ENCODE results near the gene MATCAP1.

MATCAP1 gene

DNA sequence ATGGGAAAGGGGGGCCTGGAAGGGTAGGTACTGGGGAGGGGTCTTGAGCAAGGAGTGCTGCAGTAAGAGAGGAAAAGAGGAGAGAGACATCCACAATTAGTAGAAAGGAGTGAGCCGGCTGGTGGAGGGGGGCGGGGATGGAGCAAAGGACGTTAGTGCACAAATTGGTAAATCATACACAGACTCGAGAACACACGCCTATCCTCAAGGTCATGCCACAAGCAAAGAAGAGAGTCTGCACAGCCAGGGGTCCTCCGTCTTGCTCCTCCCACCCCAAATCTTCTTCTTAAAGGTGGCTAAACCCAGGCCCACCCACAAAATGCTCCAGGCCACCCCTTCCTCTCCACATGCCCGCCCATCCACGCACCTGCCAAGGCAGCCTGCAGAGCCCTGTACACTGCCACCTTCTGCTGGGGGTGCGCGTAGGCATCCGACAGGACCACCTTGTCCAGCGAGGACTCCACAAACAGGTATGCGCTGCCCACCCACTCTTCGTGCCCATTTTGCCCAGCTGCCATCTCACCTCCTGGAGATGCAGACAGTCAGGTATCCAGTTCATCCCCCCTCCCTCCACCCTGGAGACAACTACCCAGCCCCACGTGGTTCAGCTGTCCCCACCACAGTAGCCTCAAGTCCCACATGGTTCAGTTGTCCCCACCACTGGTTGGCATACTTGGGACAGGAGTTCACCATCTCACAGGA, 27.5 kb downstream of the MATCAP1 start:
- no peak for DNase-seq (ENCODE audit: low spot score)

DNA sequence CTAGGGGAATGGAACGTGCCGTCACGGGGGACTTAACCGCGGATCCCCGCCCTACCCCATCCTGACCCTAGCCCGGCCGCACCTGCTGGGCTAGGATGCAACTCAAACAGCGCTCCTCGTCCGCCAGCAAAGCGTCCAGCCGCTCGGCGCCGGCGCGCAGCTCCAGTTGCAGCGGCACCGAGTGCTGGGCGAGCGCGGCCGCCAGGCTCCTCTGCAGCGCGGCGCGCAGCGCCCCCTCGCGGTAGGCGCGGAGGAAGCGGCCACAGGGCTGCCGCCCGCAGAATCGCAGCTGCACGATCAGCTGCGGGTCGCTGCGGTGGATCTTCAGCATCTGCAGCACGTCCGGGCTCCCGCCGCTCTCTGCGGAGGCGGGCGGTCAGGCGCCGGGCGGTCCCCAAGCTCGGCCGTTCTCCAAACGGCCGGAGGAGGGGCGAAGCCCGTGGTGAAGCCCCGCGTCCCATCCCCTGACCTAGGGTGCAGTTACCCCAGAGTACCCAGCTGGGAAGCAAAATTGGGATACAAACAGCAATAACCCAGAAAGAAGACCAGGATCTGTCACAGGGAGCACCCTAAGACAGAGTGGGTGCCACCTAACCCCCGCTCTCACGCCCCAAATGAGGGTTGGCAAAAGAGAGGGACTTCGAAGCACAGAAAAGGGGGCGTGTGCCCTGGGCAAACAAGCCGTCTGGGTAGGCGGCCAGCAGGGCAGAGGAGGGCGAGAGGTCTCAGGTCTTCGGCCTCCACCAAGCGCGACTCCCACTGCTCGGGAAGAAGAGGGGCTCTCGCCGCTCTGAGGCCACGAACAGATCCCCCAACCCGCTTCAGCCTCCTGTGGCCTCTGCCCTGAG, 28.2 kb downstream of the MATCAP1 start:
- peak; percentile 72 for DNase-seq (ENCODE audit: low spot score)

DNA sequence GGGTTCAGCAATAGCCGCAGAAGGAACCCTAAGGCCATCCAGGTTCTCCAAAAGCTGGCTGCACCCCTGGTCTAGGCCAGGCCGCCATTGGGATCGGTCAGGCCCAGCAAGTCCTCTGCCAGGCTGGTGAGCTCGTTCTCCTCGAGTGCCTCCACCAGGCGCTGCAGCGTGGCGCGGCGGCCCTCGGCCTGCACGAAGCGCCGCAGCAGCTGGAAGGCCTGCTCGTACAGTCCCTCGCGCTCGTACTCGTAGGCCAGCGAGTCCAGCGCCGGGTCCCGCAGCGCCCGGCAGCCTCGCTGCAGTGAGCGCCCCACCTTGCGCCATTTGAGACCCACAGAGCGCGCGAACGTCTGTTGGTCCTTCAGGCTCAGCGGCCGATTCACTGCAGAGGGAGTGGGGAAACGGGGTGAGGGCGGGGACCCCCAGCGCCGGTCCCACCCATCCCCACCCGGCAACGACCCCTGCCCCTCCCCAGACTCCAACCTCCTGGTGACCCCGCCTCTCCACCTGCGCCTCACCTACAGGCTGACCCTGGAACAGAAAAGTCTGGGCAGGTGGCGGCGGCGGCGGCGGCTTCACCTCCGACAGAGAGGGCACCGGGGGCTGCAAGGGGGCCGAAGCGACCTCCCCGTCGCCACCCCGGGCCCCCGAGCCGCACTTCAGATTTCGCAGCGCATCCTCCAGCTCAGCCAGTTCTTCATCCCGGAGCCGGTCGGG, 29.0 kb downstream of the MATCAP1 start:
- no peak for DNase-seq (ENCODE audit: low spot score)

DNA sequence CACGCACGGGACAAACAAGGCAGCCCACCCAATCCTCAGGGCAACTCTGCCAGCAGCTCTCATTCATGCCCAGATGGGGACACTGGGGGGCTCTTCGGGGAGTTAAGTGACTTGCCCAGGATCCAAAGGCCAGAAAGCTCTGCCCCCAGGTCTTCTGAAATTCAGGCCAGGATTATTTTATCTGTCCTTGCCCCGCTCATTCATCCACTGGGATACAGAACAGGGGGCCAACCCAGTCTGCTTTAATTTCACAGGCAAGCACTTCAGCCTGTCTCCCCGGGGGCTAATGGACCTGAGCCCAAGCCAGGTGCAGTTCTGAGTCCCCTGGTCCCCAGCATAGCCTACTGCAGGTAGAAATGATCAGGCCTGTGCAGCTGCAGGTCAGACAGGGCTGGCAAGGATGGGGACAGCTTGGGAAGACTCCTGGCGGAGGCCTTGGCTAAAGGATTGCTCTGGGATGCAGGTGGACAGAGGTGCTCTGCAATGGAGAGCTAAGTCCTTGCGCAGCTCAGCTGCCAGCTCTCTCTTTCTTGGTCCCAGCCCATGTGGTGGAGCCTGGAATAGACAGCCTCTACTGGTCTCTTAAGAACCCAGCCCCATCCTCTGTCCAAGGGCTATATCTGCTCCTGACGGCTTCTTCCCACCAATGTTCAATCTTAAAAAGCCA, 32.2 kb downstream of the MATCAP1 start:
- DNase-seq (ENCODE audit: low spot score), result no peak

DNA sequence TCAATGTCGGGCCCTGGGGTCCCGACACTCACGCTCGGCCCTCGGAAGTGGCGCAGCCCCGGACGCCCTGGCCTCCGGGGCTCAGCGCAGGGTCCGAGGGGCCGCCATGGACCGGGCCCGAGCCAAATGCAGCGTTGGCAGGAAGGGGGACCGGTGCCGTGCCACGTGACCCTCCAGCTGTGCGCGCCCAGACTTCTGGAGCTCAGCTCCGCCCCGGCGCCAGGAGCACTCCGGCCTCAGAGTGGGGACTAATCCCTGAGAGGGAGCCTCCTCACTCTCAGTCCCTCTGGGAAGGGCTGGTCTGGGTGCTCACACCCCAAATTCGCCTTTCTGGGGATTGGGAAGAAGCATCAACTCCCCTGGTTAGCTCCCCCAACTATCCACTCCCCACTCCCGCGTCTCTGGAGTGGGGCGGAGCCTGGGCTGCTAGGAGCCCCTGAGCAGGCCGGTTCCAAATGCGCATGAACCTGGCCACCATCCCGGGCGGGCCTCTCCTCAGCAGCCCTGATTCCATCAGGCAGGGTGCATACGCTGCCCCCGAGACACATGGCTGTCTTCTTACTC, 32.8 kb downstream of the MATCAP1 start, which contains the start of gene B3GNT9:
TSS of gene B3GNT9 (minus strand) at position 166 of the 564 bp plus-strand sequence. CDS start 513 bp downstream, outside the sequence.
- DNase-seq (ENCODE audit: low spot score), result peak; percentile 66

DNA sequence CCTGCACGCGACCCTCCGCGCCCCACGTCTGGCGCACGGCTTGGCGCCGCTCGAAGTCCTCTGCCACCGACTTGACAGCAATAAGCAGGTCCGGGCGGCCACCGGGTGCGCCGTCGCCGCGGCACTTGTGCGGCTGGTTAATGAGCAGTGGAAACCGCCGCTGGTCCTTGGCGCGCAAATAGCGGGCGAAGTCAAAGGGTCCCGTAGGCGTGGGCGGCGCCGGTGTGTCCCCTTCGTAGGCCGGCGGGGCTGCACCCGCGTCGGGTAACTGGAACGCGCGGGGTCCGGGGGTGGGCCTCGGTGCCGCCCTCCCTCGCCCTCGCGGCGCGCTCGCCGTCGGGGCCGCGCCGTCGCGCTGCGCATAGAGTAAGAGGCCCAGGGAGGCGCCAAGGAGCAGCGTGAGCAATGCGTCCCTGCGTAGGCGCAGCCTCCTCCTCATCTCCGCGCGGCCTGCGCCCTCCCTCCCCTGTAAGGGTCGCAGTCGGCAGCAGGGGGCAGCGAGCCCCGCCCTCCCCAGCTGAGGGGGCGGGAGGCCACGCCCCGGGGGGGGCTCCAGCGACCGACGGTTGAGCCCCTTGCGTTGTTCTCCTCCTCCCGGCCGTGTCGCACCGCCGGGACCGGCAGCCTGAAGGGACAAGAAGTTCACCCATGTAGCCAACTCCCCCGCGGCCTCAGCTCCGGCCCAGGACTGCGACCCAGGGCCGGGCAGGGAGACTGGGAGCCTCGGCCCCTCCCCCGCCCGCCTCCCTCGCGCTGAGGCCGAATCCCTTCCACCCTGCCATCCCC, 33.5 kb downstream of the MATCAP1 start:
- DNase-seq (ENCODE audit: low spot score), result no peak

DNA sequence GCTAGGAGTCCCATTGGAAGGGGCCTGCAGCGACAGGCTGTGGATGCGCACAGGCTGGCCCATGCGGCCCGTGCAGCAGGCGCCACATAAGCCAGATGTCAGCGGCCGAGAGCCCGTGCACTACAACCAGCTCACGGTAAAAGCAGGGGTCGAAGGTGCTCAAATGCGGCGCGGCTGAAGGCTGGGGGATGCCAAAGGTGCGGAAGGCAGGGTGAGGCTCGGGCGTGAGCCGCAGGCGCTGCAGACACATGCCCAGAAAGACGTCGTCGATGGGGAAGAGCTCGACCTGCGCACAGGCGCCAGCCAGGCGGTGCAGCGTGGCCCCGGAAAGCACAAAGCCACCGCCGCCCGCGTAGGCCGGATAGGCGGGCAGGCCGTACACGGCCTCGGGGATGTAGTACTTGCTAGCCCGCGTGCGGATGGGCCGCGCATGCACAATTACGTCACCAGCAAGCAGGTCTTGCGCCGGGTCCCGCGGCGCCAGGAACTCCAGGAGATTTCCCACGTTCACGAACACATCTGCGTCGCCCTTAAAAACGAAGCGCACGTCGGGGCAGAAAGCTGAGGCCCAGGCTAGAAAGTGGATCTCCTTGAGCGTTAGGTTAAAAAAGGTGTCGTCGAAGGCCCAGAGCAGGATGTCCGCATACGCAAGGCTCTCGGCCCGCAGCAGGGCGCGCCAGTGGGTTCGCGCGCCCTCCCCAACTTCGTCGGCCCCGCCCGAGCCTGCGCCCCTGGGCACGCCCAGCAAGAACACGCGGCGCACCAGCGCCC, 34.3 kb downstream of the MATCAP1 start:
- no peak for DNase-seq (ENCODE audit: low spot score)

DNA sequence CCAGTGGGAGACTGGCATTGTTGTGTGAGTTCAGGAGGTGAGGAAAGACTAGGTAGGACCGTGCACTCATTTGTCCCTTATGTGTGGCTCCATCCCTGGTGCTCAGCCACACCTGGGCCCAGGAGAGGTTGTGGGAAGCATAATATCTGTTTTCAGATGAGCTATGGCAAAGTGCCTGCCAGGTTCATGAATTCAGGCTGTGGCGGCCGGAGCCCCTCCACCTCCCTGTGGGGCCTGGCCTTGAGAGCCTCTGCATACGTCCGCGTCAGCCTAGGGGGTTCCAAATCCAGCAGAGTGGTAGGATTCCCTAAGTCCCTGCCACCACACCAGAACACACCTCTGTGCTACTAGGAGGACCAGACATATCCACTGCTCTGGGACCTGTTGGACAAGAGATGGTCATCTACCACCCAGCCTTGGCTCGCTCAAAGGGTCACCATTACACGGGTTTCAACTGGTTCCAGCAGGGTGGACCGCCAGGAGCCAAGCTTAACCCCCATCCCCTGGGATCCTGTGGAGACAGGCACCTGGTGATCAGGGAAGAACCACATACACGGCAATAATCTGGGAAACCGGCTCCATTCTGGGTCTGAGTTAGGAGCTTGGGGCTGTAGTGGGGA, 35.0 kb downstream of the MATCAP1 start:
- no peak for DNase-seq (ENCODE audit: low spot score)

DNA sequence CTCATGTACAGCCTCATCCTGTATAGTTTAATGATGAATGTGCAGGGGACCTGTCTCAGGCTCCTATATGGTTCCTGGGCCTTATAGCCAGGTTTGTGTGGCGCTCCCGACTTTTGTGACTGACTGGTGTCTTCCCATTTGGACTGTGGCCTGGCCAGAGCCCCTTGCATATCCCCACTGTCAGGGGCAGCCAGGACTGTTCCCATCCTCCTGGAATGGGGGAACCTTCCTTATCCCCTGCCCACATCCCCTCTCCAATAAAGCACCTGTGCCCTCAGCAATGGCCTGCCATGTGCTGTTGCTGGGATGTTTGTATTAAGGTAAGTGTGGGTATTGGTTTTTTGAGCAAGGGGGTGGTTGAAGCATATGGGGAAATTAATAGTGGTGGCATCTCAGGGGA, 35.5 kb downstream of the MATCAP1 start:
- no peak for DNase-seq (ENCODE audit: low spot score)

DNA sequence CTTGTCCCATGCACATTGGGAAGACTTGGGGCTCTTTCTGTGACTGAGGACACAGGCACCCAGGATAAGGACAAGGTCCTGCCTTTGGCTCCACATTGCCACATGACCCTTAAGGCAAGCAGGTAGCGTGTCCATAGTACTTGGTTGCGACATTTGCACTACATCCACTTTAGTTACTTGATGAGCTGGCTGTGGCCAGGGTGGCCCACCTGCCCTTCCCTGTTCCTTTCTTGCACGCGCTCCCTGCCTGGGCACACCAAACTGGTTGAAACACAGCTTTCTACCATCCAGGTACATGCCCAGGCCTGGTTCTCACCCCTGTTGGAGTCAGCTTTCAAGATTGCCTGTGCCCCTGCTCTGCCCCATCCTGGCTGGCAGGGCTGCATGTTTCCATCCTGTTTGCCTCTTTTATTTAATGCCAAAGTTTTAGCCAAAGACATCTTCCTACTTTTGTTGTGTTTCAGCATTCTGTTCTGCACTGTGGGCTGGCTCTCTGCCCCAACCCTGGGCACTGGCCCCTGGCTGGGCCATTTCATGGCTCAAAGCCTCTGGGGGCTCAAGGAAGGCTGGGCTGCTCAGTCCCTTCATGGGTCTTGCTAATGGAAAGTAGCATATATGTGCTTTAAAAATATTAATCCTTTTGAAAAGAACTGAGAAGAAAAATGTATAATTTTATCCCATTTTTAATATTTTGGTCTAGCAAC, 36.2 kb downstream of the MATCAP1 start:
- DNase-seq (ENCODE audit: low spot score), result no peak

DNA sequence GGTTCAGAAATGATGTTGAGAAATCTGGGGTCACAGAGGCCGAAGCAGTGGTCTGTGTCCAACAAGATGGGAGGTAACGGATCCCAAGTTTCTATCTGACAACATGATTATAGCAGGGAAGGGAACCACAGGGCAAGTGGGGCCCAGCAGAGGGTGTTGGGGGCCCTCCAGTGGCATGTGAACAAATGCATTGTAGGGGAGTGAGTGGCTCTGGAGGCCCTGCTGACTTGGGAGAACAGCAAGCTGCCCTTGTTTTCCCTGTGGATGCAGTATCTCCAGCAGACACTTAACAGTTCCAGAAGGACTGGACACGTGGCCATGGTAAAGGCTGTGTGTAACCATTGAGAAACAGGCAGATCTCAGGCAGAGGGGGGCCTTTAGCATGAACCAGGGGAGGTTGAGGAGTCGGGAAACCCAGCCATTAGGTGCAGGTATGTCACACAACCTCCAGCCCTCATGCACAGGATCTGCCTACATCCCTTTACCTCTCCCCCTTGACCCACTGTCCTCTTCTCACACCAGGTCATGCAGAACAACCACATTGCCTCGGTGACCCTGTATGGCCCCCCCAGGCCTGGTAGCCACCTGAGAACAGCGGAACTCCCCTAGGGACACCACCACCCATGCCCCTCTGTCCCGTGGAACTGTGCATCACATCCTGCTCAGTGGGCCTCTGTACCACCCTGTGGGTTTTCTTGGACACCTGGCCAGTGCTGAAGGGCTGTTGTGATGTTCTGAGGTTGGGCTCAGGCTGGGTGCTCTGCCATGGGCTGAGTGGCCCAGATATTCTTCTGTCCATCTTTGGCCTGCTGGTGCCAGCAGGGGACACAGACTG, 37.0 kb downstream of the MATCAP1 start:
- DNase-seq (ENCODE audit: low spot score), result peak; percentile 47

DNA sequence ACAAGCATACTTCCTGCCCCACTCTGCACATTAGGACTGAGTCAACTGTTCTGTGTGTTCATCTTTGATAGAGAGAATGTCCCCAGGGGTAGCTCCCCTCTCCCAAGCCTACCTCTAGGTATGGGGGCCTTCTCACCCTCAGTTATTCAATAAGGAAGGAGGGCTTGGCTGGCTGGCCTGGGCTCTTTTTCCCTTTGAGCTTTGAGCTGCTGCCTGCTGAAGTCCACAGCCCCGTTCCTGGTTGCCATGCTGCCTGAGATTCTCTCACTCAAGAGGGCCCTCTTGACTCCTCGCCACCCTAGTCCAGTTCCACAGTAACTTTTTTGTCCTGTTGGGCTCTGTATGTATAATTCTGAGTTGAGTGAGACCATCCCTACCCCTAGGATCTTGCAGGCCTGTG, 38.0 kb downstream of the MATCAP1 start:
- no peak for DNase-seq (ENCODE audit: low spot score)

DNA sequence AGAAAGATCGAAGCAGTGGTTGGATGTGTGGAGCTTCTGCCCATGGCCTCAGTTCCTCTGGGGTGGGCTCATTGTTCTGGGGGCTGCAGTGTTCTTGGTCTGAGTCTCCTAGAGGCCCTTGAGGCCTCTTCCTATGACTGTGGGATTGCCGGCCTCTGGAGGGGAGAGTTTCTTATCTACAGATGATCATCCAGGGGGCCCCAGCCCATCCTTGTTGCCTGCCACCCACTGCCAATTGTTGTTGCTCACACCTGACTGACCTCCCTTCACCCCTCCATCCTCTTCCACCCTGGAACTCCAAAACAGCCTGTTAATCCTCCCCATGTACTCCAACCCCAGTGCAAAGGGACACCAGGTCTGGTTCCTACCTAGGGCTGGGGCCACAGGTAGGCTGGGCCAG, 38.8 kb downstream of the MATCAP1 start:
- no peak for DNase-seq (ENCODE audit: low spot score)

DNA sequence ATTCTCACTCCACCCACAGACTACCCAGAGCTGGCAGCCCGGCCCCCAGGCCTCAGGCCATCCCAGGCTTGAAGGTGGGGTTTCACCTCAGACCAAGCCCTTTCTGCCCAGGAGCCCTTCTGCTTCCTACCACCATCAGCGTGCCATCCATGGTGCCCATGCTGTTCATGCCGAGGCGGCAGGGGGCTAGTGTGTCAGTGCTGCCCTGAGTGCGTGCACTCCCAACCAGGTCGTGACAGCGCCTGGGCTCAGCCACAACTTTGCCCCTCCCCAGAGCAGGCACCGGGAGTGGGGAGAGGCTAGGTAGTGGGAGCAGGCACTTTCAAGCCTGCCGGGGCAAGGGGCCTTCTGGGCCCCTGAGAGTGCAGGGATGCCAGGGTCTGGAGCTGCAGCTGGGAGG, 41.4 kb downstream of the MATCAP1 start:
- DNase-seq (ENCODE audit: low spot score), result no peak

DNA sequence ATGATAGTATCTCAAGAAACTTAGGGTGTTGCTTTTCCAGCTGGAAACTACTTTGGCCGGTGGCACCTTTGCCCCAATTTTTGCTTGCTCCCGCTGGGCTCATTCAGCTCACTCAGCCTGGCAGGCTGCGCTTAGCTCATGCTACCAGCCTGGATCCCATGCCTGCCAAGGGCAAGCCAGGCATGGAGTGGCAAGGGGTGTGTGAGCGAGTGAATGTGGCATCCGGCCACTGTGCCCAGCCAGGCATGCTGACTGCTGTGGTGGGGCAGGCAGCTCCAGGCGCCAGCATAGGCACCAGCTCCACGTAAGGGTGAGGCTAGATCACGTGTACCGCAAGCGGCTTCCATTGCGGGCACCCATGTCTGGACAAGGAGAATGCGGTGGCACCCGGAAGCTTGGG, 42.4 kb downstream of the MATCAP1 start:
- no peak for DNase-seq (ENCODE audit: low spot score)

DNA sequence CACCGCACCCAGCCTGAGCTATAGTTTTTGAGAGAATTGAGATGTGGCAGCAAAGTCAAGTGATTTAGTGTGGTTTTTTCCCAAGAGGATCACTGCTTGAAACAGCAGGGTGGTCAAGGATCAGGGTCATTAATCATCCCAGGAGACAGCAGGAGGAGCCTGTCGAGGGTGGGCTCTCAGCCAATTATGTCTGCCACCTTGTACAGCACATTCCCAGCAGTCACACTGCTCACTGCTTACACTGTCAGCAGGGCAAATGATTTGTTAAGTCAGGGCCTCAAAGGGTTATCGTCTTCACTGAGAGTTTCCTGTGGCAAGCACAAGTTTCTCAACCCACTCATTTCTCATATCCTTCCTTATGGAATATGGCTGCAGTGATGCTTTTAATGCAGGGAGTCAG, 46.2 kb downstream of the MATCAP1 start:
- no peak for DNase-seq (ENCODE audit: low spot score)

DNA sequence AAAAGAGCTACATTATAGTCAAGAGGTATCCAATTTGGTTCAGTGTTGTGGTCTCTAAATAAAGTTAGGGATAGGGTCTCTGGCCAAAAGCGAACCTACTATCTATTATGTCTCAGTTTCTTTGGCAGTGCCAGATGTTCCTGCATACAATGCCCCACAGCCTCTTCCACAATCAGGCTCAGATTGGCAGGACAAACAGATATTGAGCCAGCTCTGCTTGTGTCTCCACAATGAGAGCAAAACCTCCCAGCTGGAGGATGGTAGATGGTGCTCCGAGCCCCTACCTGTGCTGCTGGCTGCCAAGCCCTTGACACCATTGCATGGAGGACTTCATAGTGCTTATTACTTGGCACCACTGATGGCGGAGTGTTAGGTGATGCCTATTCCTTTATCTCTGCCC, 54.3 kb downstream of the MATCAP1 start:
- peak; percentile 76 for DNase-seq (ENCODE audit: low spot score)

DNA sequence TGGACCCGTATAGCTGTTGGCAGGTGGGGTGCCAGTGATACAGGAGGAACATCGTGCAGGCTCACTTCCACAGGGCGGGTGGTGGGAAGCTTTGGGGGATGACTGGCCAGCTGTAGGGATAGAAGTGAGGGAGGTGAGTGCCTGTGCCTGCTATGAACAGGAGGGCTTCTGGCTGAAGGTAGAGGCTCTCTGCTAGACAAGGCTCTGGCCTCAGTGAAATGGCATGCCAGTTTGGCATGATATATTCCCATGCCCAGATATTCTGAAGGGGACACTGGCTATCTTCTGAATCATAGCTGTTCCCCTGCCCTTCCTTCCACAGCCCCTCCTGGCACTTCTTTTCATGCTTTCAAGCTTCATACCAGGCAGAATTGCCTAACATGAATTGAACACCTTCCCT, 54.9 kb downstream of the MATCAP1 start:
- DNase-seq (ENCODE audit: low spot score), result no peak
